Measurements from ENCODE around the gene ANKH.

DNA sequence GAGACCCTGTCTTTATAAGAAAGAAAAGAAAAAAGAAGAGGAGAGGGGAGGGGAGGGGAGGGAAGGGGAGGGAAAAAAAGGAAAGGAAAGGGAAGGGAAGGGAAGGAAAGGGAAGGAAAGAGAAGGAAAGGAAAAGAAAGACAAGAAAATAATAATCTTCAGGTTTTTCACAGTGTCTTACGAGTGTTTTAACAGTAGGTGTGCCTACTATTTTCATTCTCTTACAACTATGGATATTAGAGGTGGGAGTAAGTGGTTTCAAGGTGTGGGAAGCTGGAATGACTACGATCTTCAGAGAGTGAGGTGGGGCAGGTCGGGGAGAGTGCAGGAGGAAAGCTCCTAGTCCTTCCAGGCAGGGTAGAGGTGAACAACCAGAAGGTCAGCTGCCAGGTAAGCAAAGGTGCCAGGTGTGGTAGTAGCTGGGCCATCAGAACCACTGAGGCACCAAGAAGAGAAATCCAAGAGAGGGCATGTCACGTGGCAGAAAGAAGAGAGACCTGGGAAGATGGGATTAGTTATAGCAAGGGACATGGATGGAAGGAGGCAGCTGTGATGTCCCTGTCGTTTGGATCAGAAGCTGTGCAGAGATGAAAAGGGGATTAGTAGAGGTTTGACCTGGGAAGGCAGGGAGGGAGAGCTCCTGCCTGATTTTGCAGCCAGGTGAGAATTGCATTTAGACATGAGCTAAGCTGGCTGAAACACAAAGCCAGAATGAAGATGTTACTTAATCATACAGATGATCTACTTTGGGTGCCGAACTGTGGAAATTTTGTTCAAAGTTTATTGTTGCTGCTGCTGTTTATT, 111.6 kb downstream of the ANKH start:
- TF ChIP-seq, protein P1, sequence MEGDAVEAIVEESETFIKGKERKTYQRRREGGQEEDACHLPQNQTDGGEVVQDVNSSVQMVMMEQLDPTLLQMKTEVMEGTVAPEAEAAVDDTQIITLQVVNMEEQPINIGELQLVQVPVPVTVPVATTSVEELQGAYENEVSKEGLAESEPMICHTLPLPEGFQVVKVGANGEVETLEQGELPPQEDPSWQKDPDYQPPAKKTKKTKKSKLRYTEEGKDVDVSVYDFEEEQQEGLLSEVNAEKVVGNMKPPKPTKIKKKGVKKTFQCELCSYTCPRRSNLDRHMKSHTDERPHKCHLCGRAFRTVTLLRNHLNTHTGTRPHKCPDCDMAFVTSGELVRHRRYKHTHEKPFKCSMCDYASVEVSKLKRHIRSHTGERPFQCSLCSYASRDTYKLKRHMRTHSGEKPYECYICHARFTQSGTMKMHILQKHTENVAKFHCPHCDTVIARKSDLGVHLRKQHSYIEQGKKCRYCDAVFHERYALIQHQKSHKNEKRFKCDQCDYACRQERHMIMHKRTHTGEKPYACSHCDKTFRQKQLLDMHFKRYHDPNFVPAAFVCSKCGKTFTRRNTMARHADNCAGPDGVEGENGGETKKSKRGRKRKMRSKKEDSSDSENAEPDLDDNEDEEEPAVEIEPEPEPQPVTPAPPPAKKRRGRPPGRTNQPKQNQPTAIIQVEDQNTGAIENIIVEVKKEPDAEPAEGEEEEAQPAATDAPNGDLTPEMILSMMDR (IDR thresholded peaks at IDR 0.05; ENCODE audit: poor library complexity, severe bottlenecking), result no peak
- TF ChIP-seq, protein P2, sequence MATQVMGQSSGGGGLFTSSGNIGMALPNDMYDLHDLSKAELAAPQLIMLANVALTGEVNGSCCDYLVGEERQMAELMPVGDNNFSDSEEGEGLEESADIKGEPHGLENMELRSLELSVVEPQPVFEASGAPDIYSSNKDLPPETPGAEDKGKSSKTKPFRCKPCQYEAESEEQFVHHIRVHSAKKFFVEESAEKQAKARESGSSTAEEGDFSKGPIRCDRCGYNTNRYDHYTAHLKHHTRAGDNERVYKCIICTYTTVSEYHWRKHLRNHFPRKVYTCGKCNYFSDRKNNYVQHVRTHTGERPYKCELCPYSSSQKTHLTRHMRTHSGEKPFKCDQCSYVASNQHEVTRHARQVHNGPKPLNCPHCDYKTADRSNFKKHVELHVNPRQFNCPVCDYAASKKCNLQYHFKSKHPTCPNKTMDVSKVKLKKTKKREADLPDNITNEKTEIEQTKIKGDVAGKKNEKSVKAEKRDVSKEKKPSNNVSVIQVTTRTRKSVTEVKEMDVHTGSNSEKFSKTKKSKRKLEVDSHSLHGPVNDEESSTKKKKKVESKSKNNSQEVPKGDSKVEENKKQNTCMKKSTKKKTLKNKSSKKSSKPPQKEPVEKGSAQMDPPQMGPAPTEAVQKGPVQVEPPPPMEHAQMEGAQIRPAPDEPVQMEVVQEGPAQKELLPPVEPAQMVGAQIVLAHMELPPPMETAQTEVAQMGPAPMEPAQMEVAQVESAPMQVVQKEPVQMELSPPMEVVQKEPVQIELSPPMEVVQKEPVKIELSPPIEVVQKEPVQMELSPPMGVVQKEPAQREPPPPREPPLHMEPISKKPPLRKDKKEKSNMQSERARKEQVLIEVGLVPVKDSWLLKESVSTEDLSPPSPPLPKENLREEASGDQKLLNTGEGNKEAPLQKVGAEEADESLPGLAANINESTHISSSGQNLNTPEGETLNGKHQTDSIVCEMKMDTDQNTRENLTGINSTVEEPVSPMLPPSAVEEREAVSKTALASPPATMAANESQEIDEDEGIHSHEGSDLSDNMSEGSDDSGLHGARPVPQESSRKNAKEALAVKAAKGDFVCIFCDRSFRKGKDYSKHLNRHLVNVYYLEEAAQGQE (IDR thresholded peaks at IDR 0.05; ENCODE audit: borderline replicate concordance), result no peak
- TF ChIP-seq TAF1 (IDR thresholded peaks at IDR 0.05; ENCODE audit: low read depth) (no peak), RAD21 (conservative IDR thresholded peaks at IDR 0.05) (no peak), SMC3 (conservative IDR thresholded peaks at IDR 0.05; ENCODE audit: poor library complexity) (no peak), POLR2AphosphoS5 (IDR thresholded peaks at IDR 0.05) (no peak), EZH2 (IDR thresholded peaks at IDR 0.05; ENCODE audit: borderline replicate concordance, insufficient read depth, low read length, poor library complexity, severe bottlenecking) (no peak)

Measured in neural cell (in vitro differentiated cells).